Neutrophil (primary cell): Measurements from ENCODE around the gene ANKRD39.
A peak's percentile ranks its signal among the peaks of the same experiment; 100 is the strongest.
"Not testable (repeated sequence)": the region's sequence is repeated elsewhere in the genome, so short reads cannot be mapped to it uniquely, and the experiment has no call there.

Experiments
- H3K27ac ChIP-seq: fragments of 200-600 bp; sonication (generic); 2 replicates; pipeline ENCODE4 v1.5.1; 2016; ENCODE audit warnings: mild to moderate bottlenecking, moderate library complexity
- H3K27me3 ChIP-seq: fragments of 200-600 bp; sonication (generic); 2 replicates; pipeline ENCODE4 v1.6.0; 2016; ENCODE audit warnings: mild to moderate bottlenecking
- H3K36me3 ChIP-seq: fragments of 200-600 bp; sonication (generic); 2 replicates; pipeline ENCODE4 v1.5.1; 2017
- H3K4me1 ChIP-seq, 2 experiments: fragments of 200-600 bp in 1 of 2; sonication (generic) in 1 of 2; 1 replicate in 1 of 2; 2 replicates in 1 of 2; pipeline versions ENCODE4 v1.5.1 to v1.6.1; 2013 to 2016; ENCODE audit warnings: low read depth in 1 of 2, low read length in 1 of 2, mild to moderate bottlenecking in 1 of 2, moderate library complexity in 1 of 2; ENCODE audit not compliant: control insufficient read depth in 1 of 2, insufficient read depth in 1 of 2
- H3K4me3 ChIP-seq, 2 experiments: fragments of 200-600 bp in 1 of 2; sonication (generic) in 1 of 2; 1 replicate in 1 of 2; 2 replicates in 1 of 2; pipeline ENCODE4 v1.5.1; 2013 to 2016; ENCODE audit warnings: low read depth in 1 of 2, low read length in 1 of 2, mild to moderate bottlenecking in 1 of 2, moderate library complexity in 1 of 2
- H3K9me3 ChIP-seq: fragments of 200-600 bp; sonication (generic); 2 replicates; pipeline ENCODE4 v1.5.1; 2016
- CTCF ChIP-seq: fragments of 200-600 bp; sonication (generic); IDR thresholded peaks from 2 replicates; pipeline ENCODE4 v1.5.1; 2016; ENCODE audit warnings: antibody characterized with exemption

The ANKRD39 gene

GRCh38 chr2:96864343-96865091 lies 6.7 kb upstream of the ANKRD39 start:
- Histone ChIP-seq H3K27ac (no peak overlapping the region), H3K9me3 (no peaks in the 10 kb centered on the region), H3K4me3 (no peak overlapping the region), H3K27me3 (peaks cover 98% of the 10 kb centered on the region), H3K36me3 (no peaks in the 10 kb centered on the region), H3K4me1 (peaks cover 57 to 76% of the 10 kb centered on the region in 2 experiments)
- TF ChIP-seq CTCF, result no peak

GRCh38 chr2:96863575-96864342 lies 5.9 kb upstream of the ANKRD39 start:
- Histone ChIP-seq H3K4me1 (peaks cover 53 to 77% of the 10 kb centered on the region in 2 experiments), H3K27ac (no peak overlapping the region), H3K4me3 (no peak overlapping the region), H3K9me3 (no peaks in the 10 kb centered on the region), H3K27me3 (peaks cover 98% of the 10 kb centered on the region), H3K36me3 (no peaks in the 10 kb centered on the region)
- TF ChIP-seq CTCF, result no peak

- not testable (repeated sequence) for H3K27ac ChIP-seq, H3K36me3 ChIP-seq, H3K9me3 ChIP-seq
- Histone ChIP-seq H3K4me3 (peak overlapping the region in 1 of 2 experiments; percentile 20), H3K27me3 (peaks cover 95% of the 10 kb centered on the region), H3K4me1 (peaks cover 50 to 77% of the 10 kb centered on the region in 2 experiments)
Measured at GRCh38 chr2:96863056-96863455, 5.2 kb upstream of the ANKRD39 start.

- no peaks in the 10 kb centered on the region for H3K9me3 ChIP-seq
- H3K4me3 ChIP-seq, result no peak overlapping the region
- no peak overlapping the region for H3K27ac ChIP-seq
- H3K4me1 ChIP-seq, result peaks cover 39 to 68% of the 10 kb centered on the region in 2 experiments
- H3K36me3 ChIP-seq, result no peaks in the 10 kb centered on the region
- H3K27me3 ChIP-seq, result peaks cover 75% of the 10 kb centered on the region
- TF ChIP-seq CTCF, result no peak
Measured at GRCh38 chr2:96861074-96861473, 3.3 kb upstream of the ANKRD39 start.

- Histone ChIP-seq H3K27me3 (peaks cover 68% of the 10 kb centered on the region), H3K9me3 (no peaks in the 10 kb centered on the region), H3K4me3 (no peak overlapping the region), H3K27ac (no peak overlapping the region), H3K36me3 (no peaks in the 10 kb centered on the region), H3K4me1 (peaks cover 37 to 60% of the 10 kb centered on the region in 2 experiments)
- TF ChIP-seq CTCF, result no peak
Measured at GRCh38 chr2:96860065-96861029, 2.5 kb upstream of the ANKRD39 start.
